Stimulated activated CD4-positive, alpha-beta T cell treated with anti-CD3 and anti-CD28 coated beads, TNF-alpha, amount 100 ng/mL, for 48 hours (primary cell): ENCODE data around the gene TRIM24.
"Not testable (repeated sequence)": the region's sequence is repeated elsewhere in the genome, so short reads cannot be mapped to it uniquely, and the experiment has no call there.

ENCODE experiments used
- DNase-seq, 3 donors: peaks; one replicate each; pipeline ENCODE4 v3.0.0-alpha.2; 2020; ENCODE audit warnings: low read depth in 3 of 3

The TRIM24 gene

GRCh38 chr7:138460649-138461607 lies 869 bp downstream of the TRIM24 start:
- DNase-seq, result peak; percentile 17 to 49 (median 19)

- not testable (repeated sequence) for DNase-seq
Measured at GRCh38 chr7:138463291-138463618, 3.2 kb downstream of the TRIM24 start.

GRCh38 chr7:138465046-138465445 lies 5.0 kb downstream of the TRIM24 start:
- no peak for DNase-seq

GRCh38 chr7:138466069-138466756 lies 6.2 kb downstream of the TRIM24 start:
- DNase-seq, result not testable (repeated sequence)

- no peak for DNase-seq
Measured at GRCh38 chr7:138468244-138469123, 8.4 kb downstream of the TRIM24 start.

GRCh38 chr7:138470391-138471157 lies 10.5 kb downstream of the TRIM24 start:
- DNase-seq, result no peak

GRCh38 chr7:138472292-138473079 lies 12.4 kb downstream of the TRIM24 start:
- no peak for DNase-seq

- DNase-seq, result no peak
Measured at GRCh38 chr7:138475377-138475776, 15.3 kb downstream of the TRIM24 start.

GRCh38 chr7:138477081-138477578 lies 17.1 kb downstream of the TRIM24 start:
- DNase-seq, result no peak

- DNase-seq, result no peak
Measured at GRCh38 chr7:138477581-138477980, 17.5 kb downstream of the TRIM24 start.

GRCh38 chr7:138478499-138478908 lies 18.4 kb downstream of the TRIM24 start:
- no peak for DNase-seq

- DNase-seq, result no peak
Measured at GRCh38 chr7:138480527-138480926, 20.5 kb downstream of the TRIM24 start.

GRCh38 chr7:138481447-138482380 lies 21.7 kb downstream of the TRIM24 start:
- DNase-seq, result no peak

- no peak for DNase-seq
Measured at GRCh38 chr7:138483531-138483930, 23.5 kb downstream of the TRIM24 start.

GRCh38 chr7:138485508-138485907 lies 25.4 kb downstream of the TRIM24 start:
- not testable (repeated sequence) for DNase-seq

GRCh38 chr7:138489139-138489538 lies 29.1 kb downstream of the TRIM24 start:
- DNase-seq, result not testable (repeated sequence)

GRCh38 chr7:138491612-138492386 lies 31.7 kb downstream of the TRIM24 start:
- no peak for DNase-seq

GRCh38 chr7:138492423-138492822 lies 32.4 kb downstream of the TRIM24 start:
- no peak for DNase-seq
